Inflammatory macrophage (primary cell): ENCODE data around the gene LY86.
A peak's percentile ranks its signal among the peaks of the same experiment; 100 is the strongest.

Experiments
- DNase-seq, 2 donors: peaks; one replicate each; pipeline ENCODE4 v3.0.0-alpha.2; 2020 to 2022

Gene LY86

DNA sequence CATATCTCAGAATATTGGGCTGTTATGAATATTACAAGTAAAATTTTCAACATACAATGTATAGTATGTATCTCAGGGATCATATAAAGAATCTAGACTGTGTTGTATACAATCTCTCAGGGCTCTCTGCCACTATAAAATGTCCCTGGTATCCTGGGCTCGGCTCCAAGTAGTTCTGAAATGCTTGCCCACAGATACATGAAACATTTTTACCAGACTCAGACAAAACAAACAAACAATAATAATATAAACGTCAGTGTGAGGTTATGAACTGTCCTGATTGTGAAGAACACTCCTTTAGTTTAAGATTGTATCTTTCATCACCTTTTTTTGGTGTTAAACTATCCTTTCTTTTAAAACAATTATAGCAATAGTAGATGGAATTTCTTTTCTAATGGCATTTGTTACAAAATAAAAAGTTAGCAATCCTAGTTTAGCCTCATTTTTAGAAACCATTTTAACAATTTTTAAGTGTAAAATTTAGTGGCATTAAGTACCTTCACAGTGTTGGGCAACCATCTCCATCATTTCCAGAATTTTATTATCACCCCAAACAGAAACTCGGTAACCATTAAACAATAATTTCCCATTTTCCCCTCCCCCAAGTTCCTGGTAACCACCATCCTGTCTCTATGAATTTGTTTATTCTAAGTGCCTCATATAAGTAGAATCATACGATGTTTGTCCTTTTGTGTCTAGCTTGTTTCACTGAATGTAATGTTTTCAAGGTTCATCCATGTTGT lies 17.4 kb upstream of the LY86 start:
- DNase-seq, result no peak

DNA sequence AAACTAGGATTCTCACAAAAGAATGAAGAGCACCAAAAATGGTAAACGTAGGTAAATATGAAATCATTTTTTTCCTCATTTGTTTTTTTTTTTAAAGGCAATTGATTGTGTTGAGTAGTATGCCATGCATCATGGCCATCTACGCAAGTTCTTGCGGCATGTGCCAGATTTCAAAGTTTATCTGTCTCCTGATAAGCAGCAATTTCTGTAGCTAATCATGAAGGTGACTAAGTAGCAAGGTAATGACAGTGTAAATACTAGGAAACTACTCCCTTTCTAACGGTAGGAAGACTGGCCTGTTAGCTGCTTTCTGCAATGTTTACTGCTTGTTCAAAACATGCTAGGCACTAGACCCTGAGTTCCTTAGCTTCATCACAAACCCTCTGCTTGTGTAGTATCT lies 13.4 kb upstream of the LY86 start:
- no peak for DNase-seq

DNA sequence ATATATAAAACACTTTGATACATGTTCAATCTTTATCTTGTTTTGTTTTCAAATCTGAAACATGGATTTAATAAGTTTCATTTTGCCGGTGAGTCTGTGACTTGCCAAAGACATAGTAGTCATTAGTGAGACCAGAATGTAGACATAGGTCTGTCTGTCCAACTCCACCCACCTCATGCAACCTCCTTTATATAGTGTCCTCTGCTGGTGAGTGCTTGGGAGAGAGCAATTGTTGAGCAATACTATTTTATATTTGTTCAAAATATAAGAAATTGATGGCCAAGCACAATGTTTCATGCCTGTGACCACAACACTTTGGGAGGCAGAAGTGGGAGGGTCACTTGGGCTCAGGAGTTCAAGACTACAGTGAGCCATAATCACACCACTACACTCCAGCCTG lies 10.8 kb upstream of the LY86 start:
- peak; percentile 55 to 72 for DNase-seq

DNA sequence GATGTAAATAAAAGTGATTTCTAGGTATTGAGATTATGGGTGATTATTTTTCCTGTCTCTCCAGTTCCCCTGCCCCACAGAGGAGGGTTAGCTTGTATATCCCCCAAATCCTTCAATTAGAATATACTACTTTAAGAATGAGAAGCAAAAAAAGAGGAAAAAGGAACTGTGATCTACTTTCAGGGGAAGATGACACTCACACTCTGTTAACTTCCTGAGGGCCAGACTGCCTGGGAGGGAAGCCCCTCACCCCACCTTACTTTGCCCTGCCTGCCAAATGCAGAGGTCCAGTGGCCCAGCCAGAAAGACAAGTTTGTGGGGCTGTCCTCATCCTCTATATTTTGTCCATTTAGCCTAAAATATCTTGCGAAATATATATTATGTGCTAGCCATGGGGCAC lies 9.2 kb upstream of the LY86 start:
- no peak for DNase-seq

DNA sequence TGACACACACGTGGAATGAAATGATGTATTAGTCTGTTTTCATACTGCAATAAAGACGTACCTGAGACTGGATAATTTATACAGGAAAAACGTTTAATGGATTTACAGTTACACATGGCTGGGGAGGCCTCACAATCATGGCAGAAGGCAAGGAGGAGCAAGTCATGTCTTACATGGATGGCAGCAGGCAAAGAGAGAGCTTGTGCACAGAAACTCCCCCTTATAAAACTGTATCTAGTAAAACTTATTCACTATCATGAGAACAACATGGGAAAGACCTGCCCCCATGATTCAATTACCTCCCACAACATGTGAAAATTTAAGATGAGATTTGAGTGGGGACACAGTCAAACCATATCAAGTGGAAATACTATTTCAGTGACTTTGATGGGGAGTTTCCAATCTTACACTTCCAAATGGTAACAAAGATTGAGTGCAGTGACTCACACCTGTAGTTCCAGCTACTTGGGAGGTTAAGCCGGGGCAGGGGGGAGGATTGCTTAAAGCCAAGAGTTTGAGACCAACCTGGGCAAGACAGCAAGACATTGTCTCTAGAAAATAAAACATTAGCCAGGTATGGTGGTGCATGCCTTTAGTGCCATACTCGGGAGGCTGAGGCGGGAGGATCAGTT lies 8.2 kb upstream of the LY86 start:
- no peak for DNase-seq

DNA sequence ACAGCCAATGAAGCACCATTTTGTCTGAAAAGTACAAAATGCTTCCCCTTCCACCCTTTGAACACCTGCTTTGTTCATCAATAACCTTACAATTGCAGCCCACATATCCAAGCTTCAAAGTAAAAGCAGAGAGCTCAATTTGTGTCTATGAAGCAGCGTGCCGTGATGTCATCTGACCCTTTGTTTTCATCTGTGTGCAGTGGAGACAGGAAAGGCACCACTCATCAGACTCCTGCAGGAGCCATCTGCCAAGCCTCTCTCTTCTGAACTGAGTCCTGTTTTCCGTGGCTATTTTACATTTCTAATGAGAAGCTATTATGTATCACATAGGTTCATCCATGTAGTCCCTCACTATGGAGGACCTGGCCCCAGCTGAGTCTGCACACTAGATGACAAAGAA lies 7.5 kb upstream of the LY86 start:
- no peak for DNase-seq

DNA sequence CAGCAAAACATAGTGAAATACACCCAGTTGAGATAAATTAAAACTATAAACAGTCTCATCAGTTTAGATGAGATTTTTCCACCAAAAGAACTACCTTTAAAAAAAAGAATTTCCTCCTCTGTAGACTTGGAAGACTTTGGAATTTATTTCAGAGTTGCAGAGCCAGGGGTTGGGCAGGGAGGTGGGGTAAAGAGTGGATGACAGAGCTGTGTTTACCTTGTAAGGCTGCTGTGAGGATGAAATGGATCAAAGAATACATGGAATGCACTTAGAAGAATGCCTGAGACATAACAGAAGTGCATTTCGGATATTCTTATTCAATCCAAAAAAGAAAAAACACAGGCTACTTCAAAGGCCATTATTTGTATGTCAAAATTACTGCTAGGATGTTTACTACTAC lies 6.4 kb upstream of the LY86 start:
- DNase-seq, result no peak

DNA sequence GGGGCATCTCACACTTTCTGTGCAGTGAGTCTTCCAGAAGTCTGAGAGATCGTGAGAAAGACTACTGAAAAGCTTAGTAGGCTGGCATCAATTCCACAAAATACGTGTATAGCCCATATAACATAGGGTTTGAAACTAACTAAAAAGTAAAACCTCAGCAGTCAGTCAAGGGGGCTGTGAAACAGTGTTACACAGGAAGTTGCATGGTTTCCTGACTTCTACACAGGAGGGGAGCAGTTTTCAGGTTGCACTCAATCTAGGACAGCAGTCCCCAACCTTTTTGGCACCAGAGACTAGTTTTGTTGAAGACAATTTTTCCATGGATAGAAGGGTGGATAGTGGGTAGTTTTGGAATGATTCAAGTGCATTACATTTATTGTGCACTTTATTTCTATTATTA lies 4.7 kb upstream of the LY86 start:
- DNase-seq, result no peak

DNA sequence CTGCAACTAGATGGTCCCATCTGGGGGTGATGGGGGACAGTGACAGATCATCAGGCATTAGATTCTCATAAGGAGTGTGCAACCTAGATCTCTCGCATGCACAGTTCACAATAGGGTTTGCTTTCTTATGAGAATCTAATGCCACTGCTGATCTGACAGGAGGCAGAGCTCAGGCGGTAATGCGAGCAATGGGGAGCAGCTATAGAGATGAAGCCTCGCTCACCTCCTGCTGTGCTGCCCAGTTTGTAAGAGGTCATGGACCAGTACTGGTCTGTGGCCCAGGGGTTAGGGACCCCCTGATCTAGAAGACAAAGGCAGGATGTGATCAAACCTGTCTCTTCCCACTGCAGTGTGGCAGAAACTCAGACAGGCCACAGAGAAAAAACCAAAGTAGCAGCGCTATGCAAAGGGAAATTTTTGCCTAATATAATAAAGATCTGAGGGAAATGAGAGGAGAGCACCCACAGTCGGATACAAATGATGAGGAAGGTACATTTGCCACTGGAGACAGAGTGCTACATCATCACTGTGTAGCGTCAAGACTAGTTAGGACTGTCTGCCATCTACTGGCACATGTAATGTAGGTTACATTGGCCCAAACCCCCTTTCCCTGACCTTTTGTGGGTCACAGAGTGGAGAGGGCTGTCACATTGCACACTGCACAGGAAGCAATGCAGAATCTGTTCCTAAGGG lies 4.1 kb upstream of the LY86 start:
- no peak for DNase-seq

DNA sequence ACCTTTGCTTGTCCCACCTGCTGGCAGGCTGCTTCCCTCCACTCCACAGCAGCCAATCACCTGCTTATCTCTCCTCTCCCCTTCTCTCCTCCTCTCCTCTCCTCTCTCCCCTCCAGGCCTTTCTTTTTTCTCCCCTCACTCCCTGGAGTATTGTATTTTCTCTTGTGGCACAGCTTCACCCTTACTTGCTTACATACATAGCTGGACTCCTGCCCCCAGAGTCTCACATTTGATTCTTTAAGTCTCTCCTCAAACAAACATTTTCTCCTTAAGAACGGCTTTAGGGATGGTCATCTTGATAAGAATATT lies 3.6 kb upstream of the LY86 start:
- no peak for DNase-seq

DNA sequence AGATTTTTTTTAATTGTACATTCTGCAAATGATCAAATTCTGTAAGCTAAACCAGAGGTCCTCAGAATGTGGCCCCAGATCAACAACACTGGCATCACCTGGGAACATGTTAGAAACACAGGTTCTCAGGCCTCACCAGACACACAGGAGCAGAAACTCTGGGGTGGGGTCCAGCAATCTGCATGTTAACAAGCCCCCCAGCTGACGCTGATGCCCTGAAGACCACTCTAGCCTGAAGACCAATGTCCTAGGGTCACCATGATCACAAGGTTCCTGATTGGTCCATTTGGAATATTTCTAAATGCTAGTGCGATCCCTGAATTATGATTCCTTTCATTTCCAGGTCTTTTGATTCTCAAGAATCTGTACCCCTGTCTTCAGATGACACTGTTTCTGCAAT lies 2.4 kb upstream of the LY86 start:
- no peak for DNase-seq

DNA sequence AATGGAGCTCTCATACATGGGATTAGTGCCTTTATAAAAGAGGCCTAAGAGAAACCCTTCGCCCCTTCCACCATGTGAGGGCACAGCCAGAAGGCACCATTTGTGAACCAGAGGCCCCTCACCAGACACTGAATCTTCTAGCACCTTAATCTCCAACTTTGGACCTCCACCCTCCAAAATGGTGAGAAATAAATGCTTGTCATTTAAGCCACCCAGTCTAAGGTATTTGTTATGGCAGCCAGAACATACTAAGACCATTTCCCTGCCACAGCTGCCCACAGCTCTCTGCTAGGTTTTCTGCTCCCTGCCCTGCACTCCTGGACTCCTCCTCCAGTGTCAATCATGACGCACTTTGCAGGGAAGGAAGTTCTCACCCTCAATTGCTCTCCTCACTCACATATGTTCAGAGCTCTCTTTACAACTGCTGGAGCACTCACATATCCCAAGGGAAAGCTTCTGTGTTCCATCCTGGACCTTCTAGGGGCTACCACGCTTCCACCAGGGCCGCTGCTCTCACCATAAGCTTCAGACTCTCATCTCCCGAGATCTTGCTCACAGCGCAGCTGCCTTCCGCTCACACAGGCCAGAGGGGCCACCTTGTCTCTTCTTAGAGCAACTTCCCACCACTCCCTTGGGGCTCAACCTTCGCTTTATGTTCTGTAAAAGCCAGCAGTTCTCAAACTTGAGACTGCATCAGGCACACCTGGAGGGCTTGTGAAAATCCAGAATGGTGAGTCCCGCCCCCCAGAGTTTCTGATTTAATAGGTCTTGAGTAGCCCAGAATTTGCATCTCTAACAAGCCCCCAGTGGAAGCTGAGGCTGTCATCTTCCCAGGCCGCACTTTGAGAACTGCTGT lies 1.6 kb upstream of the LY86 start:
- peak; percentile 46 to 63 for DNase-seq

DNA sequence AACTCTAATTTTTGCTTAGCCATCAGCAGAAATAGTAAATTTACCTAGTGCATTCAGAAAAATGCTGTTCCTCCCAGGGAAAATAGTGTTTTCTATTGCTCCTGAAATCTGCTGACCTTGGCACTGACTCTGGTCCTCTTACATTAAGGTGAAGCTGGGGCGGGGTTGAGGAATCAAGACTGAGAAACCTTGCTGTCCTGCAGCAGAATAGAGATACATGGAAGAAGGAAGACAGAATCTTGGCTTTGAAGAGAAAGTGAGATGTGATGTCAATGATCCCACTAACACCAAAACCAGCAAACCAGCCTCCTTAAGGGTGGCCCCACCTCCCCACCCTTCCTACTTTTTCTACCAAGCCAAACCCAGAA lies 840 bp upstream of the LY86 start:
- DNase-seq, result peak in 1 of 2 donors; percentile 32

DNA sequence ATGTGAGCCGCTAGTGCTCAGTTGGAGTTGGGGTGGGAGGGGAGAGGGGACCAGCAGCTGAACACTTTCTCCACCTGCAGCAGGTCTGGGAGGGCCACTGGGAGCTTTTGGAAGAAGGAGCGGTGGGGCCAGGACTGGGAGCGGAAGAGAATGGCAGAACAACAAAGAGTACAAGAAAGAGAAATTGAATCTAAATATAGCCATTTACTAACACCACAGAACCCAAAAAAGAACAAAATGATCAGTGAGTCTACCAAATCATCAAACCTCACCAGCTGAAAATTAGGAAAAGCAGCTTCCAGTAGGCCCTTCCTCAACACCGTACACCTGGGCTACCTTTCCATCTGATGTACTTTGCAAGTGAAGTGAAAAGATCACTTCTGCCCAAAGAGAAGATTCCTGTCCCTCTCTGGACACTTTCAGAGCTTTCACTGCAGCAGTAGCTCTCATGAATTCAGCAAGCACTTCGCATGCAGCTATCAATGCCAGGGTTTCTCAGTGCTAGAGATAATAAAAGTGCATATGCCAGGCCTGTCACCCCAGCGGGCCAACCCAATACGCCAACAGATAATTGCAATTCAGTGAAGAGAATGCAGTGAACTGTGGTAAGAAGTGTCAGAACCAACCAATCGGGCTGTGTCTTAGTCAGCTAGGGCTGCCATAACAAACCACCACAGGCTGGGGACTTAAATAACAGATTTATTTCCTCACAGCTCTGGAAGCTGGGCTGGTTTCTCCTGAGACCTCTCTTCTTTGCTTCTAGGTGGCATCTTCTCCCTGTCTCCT lies 597 bp downstream of the LY86 start:
- DNase-seq, result peak; percentile 27 to 43

DNA sequence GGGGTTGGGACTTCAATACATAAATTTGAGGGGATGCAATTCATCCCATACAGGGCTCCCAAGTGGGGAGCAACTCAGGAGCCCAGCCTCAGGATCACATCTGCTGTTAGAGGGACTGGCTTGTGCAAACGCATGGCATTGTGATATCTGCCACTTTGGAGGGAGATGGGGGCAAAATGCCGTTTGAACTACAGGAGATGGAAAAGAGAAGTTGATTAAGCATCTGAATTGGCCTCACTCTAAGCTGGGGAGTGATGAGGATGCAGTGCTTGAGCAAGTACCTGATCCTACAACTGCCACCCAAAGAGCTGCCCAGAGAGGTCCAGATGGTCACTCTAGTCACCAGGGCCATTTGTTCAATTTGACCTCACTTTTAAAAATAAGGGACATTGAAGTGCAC lies 2.0 kb downstream of the LY86 start:
- no peak for DNase-seq

DNA sequence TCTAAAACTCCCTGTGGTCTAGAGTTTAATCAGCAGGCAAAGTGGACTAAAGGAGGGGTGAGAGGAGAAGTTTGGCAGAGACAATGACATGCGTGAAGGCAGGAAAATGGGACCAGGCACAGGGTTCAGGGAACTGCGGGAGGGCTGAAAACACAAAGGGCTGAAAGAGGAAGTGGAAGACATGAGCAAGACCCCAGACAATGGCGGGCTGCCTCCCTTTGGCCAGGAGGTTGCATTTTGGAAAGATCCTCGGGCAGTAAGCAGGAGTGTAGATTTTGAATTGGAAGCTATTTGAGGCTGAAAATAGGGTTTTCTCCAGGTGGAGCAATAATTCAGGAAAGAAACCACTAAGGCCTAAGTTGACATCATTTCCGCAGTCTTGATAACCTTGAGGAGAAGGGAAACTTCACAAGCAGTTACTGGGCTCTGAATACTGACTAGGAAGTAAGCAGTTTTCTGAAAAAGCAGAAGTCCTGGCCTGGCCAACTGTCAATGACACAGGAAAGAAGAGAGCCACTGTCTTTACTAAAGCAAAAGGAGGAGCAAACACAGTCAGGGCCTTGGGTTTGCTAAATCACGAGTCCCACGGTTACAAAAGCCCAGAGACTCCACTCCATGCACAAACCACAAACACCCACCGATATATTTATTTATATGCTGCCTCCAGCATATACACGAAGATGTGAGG lies 3.4 kb downstream of the LY86 start:
- DNase-seq, result peak; percentile 98 to 99

DNA sequence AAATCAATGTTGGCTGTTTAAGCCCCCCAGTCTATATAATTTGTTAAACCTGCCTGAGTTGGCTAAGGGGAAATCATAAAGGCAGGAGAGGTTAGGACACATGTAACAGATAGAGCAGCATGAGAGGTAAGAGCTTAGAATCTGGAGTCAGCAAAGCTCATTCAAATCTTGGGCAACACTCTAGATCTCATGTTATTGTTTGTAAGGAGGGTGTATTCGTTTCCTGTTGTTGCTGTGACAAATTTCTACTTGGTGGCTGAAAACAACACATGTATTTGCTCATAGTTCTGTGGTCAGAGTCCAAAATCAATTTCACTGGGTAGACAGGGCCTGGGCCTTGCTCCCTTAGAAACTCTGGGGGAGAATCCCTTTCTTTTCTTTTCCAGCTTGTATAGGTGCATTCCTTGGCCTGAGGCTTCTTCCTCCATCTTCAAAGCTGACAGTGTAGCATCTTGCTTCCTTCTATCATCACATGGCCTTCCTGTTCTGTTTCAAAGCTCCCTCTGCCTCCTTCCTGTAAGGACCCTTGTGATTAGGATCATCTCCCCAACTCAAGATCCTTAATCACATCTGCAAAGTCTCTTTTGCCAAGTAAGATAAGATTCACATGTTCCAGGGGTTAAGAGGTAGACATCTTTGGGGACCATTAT lies 4.4 kb downstream of the LY86 start:
- peak; percentile 78 to 85 for DNase-seq

DNA sequence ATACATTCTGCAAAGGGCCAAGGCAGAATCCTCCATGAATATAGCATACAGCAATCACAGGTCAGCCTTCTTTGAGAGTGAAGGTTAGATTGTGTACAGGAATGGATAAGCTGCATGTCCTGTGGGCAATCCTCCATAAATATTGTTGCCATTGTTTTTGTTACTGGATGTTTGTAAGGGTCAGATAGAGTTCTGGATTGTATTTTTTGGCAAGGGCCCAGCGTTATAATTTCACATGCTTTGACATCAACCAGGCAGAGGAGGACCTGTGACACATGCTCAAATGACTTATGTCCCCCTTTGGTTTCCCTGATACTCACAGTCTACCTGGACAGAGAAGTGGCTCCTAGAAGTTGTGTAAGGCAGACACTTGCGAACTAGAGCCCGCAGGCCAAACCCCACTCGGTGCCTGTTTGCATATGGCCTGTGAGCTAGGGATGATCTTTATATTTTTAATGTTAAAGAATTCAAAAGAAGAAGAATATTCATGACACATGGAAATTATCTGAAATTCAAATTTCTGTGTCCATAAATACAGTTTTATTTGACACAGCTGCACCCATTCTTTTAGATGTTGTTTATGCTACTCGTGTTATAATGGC lies 5.4 kb downstream of the LY86 start:
- peak in 1 of 2 donors; percentile 46 for DNase-seq

DNA sequence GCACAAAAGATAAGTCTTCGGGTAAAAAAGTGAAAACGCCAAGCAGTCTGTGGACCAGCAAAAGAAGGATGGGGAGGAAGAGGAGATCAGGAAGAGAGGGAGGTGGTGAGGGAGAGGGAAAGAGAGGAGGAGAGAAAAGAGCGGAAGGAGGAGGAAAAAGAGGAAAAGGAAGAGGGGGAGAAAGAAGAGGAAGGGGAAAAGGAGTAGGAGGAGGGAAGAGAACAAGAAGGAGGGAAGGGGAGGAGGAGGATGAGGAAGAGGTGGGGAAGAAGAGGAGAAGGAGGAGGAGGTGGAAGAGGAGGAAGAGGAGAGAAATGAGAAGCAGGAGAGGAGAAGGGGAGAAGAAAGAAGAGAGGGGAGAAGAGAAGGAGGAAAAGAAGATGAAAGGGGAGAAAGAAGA lies 6.5 kb downstream of the LY86 start:
- no peak for DNase-seq

DNA sequence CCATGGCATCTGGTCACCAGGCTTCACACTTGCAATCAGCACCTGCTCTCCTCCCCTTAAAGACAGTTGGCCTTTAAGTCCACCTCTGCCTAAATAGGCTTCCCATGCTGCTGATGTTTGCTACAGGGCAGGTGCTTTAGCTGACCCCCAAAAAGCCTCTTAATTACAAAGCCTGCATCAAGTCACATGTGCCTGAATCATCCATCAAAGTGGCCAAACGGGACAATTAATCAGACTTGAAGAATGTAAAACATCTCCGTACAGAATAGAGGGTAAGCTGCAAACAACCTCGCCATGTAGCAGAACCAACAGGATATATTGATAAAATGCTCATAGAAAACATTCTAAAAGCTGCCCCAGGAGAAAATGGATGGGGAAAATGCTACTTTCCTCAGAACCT lies 7.4 kb downstream of the LY86 start:
- DNase-seq, result no peak
